GM19240 (cell line): ENCODE data around the gene PRPF19.

Experiments
- DNase-seq: peaks from one replicate; pipeline ENCODE4 v3.0.0; 2011; ENCODE audit warnings: low spot score; ENCODE audit not compliant: insufficient read length

PRPF19 gene

GRCh38 chr11:60924110-60924905, 17.9 kb upstream of the PRPF19 start, which contains the start of gene TMEM132A:
TSS of gene TMEM132A (plus strand) at chr11:60924460. CDS start at chr11:60924634, 174 bp downstream.
- DNase-seq, result no peak

GRCh38 chr11:60923800-60924109, 17.4 kb upstream of the PRPF19 start:
- DNase-seq, result no peak

- no peak for DNase-seq
Observed at GRCh38 chr11:60923326-60923725, 16.9 kb upstream of the PRPF19 start.

GRCh38 chr11:60922906-60923305, 16.5 kb upstream of the PRPF19 start:
- DNase-seq, result no peak

GRCh38 chr11:60921777-60922335, 15.5 kb upstream of the PRPF19 start:
- DNase-seq, result no peak

- no peak for DNase-seq
Observed at GRCh38 chr11:60921259-60921658, 14.9 kb upstream of the PRPF19 start.

- DNase-seq, result no peak
Observed at GRCh38 chr11:60919956-60920355, 13.6 kb upstream of the PRPF19 start.

- no peak for DNase-seq
Observed at GRCh38 chr11:60919320-60919719, 12.9 kb upstream of the PRPF19 start.

- DNase-seq, result no peak
Observed at GRCh38 chr11:60918939-60919265, 12.5 kb upstream of the PRPF19 start.

- DNase-seq, result no peak
Observed at GRCh38 chr11:60918251-60918938, 12.0 kb upstream of the PRPF19 start.

GRCh38 chr11:60917267-60917666, 10.9 kb upstream of the PRPF19 start:
- no peak for DNase-seq

GRCh38 chr11:60916669-60917206, 10.4 kb upstream of the PRPF19 start:
- no peak for DNase-seq

- peak; percentile 87 for DNase-seq
Observed at GRCh38 chr11:60915248-60915914, 9.0 kb upstream of the PRPF19 start.

GRCh38 chr11:60914633-60915247, 8.4 kb upstream of the PRPF19 start:
- DNase-seq, result no peak

GRCh38 chr11:60913793-60914632, 7.6 kb upstream of the PRPF19 start, which contains the start of gene TMEM109:
TSS of gene TMEM109 (plus strand) at chr11:60914158. CDS start at chr11:60919694, 5,536 bp downstream.
- no peak for DNase-seq

- no peak for DNase-seq
Observed at GRCh38 chr11:60912851-60913528, 6.6 kb upstream of the PRPF19 start.

GRCh38 chr11:60912223-60912850, 6.0 kb upstream of the PRPF19 start:
- no peak for DNase-seq

GRCh38 chr11:60910711-60911380, 4.5 kb upstream of the PRPF19 start:
- DNase-seq, result no peak

GRCh38 chr11:60910281-60910687, 3.9 kb upstream of the PRPF19 start:
- no peak for DNase-seq
